GM18868 (cell line): ENCODE measurements around the gene CACNA1S.

Experiments used
- ATAC-seq: cut with Tn5 transposase; IDR thresholded peaks from one replicate; pipeline ENCODE4 v1.9.1; 2021; ENCODE audit warnings: mild to moderate bottlenecking, moderate library complexity; ENCODE audit not compliant: unreplicated experiment

CACNA1S gene

DNA sequence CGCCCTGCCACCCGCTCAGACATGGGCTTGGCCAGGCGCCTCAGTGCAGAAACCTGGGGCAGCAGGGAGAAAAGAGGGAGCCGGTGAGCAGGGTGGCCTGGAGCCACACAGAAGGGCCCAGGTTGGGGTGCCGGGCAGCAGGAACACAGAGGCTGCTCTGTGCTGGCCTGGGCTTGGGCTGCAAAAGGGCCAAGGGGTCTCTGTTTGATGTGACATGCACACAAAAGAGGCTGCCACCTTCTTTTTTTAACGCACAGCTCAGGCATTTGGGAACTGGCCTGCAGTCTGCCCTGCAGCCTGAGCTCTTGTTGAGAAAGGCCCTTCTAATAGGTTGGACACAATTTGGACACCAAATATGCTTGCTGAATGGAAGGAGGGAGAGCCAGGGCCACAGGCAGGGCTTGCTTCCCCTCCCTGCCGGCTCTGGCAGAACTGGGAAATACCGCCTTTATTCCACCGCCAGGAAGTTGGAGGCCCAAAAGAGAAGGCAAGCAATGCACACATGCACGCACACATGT, 121.1 kb downstream of the CACNA1S start:
- no peak for ATAC-seq

DNA sequence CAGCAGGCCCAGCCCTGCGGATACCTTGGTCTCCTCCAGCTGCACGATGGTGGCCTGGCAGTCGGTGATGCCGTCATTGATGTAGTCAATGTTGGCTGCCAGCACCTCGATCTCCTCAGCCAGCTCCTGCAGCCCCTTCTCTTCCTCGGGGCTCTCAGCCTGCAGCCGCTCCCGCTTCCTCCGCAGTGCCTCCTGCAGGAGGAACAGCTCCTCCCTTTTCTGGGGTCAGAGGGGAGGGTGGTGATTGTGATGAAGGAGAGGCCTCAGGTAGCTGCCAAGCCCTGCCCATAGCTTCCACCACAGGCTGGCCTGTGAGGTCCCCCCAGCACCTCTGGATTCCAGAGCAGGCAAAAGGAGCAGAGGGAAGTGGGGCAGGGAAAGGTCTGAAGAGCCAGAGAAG, 122.1 kb downstream of the CACNA1S start:
- ATAC-seq: no peak
